ENCODE measurements around the gene RBM38. TPM values are rescaled to one million over a fixed set of nuclear protein-coding genes. Genes with fewer than 3 reads are reported as not detected.

Gene RBM38
- total and polyA plus RNA-seq, 10 of the 15 experiments (the other 5 are each of a cell fraction or from before 2014, with no cell fraction given) = 0.32 to 118 (median 25.2) TPM

DNA sequence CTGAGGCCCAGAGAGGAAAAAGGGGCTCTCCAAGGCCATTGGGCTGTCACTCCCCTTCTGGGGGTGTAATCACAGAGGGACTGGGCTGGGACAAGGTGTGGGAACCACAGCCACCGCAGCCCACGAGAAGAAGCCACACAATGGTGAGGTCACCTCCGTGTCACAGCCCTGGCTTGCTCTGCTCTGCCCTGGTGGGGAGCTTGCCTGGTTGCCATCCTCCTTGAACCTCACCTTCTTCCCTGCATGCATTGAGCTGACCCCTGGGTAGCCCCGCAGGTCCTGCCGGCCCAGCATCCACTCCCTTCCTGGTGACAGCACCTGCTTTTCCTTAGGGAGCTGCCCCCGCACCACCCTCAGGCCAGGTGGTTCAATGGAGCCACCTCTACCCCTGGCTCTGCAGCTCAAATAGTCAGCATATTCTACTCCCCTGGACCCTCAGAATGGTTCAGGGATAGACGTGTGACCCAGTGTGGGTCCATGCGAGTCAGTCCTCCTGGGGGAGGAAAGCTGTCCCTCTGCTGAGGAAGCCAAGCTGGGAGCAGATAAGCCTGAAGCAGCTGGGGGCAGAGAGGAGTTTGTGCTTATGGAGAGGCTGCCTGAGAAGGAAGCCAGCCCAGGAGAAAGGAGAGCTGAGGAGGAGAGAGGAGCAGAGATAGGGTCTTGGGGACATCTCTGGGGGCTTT lies 21.3 kb downstream of the RBM38 start (continued):
- TF ChIP-seq SMARCA5 (IDR thresholded peaks at IDR 0.05) = no peak
- no peak for TF ChIP-seq FOXM1 (IDR thresholded peaks at IDR 0.05; ENCODE audit: low read depth, low read length)
- no peak for TF ChIP-seq SP1 (IDR thresholded peaks at IDR 0.05; ENCODE audit: low read depth, low read length)
- no peak for TF ChIP-seq MYC (IDR thresholded peaks at IDR 0.05; ENCODE audit: insufficient read depth, insufficient read length, insufficient replicate concordance, low read length, severe bottlenecking)
- TF ChIP-seq JUND (IDR thresholded peaks at IDR 0.05; ENCODE audit: low read depth, low read length) = no peak
- TF ChIP-seq IKZF1 (conservative IDR thresholded peaks at IDR 0.05) = peak; percentile 49
- TF ChIP-seq, protein P1, sequence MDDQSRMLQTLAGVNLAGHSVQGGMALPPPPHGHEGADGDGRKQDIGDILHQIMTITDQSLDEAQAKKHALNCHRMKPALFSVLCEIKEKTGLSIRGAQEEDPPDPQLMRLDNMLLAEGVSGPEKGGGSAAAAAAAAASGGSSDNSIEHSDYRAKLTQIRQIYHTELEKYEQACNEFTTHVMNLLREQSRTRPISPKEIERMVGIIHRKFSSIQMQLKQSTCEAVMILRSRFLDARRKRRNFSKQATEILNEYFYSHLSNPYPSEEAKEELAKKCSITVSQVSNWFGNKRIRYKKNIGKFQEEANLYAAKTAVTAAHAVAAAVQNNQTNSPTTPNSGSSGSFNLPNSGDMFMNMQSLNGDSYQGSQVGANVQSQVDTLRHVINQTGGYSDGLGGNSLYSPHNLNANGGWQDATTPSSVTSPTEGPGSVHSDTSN (IDR thresholded peaks at IDR 0.05; ENCODE audit: insufficient replicate concordance, low read depth, low read length) = no peak
- TF ChIP-seq CHD1 (IDR thresholded peaks at IDR 0.05; ENCODE audit: low read depth, low read length) = no peak
- no peak for TF ChIP-seq PAX5 (IDR thresholded peaks at IDR 0.05; ENCODE audit: borderline replicate concordance, low read depth, low read length)
- no peak for TF ChIP-seq NFXL1 (IDR thresholded peaks at IDR 0.05; ENCODE audit: borderline replicate concordance)
- no peak for TF ChIP-seq CREM (IDR thresholded peaks at IDR 0.05; ENCODE audit: low read depth)
- TF ChIP-seq TCF7 (IDR thresholded peaks at IDR 0.05; ENCODE audit: borderline replicate concordance) = no peak
- TF ChIP-seq TAF1 (IDR thresholded peaks at IDR 0.05; ENCODE audit: borderline replicate concordance, low read depth, low read length) = no peak
- no peak for TF ChIP-seq YY1 (IDR thresholded peaks at IDR 0.05; ENCODE audit: low read depth, low read length)
- TF ChIP-seq NFIC (IDR thresholded peaks at IDR 0.05; ENCODE audit: low read depth, low read length) = no peak
- TF ChIP-seq ZNF217 (IDR thresholded peaks at IDR 0.05) = no peak
- TF ChIP-seq SMAD1 (IDR thresholded peaks at IDR 0.05; ENCODE audit: low read depth, partially characterized antibody) = no peak

Measured in GM12878 (cell line).